Stimulated activated CD4-positive, alpha-beta T cell treated with anti-CD3 and anti-CD28 coated beads, Interleukin-12 subunit alpha, Interleukin-12 subunit beta, amount 100 ng/mL, for 48 hours (primary cell): Measurements from ENCODE around the gene SVIL.
"Not testable (repeated sequence)": the region's sequence is repeated elsewhere in the genome, so short reads cannot be mapped to it uniquely, and the experiment has no call there.

Experiments used
- DNase-seq, 3 donors: peaks; one replicate each; pipeline ENCODE4 v3.0.0-alpha.2; 2020; ENCODE audit warnings: low read depth in 2 of 3, low spot score in 1 of 3

SVIL gene

GRCh38 chr10:29649561-29650551 lies 15.1 kb upstream of the SVIL start:
- no peak for DNase-seq

GRCh38 chr10:29648983-29649268 lies 14.2 kb upstream of the SVIL start:
- no peak for DNase-seq

- no peak for DNase-seq
Observed at GRCh38 chr10:29648114-29648982, 13.6 kb upstream of the SVIL start.

- DNase-seq = no peak
Observed at GRCh38 chr10:29647478-29647877, 12.7 kb upstream of the SVIL start.

- no peak for DNase-seq
Observed at GRCh38 chr10:29646960-29647461, 12.2 kb upstream of the SVIL start.

GRCh38 chr10:29646238-29646902 lies 11.6 kb upstream of the SVIL start:
- no peak for DNase-seq

GRCh38 chr10:29643771-29644501 lies 9.2 kb upstream of the SVIL start:
- no peak for DNase-seq

GRCh38 chr10:29642990-29643389 lies 8.2 kb upstream of the SVIL start:
- DNase-seq = no peak

GRCh38 chr10:29637537-29637936 lies 2.8 kb upstream of the SVIL start:
- DNase-seq = no peak

- no peak for DNase-seq
Observed at GRCh38 chr10:29636178-29636577, 1.4 kb upstream of the SVIL start.

GRCh38 chr10:29635711-29636144 lies 957 bp upstream of the SVIL start:
- DNase-seq = no peak

- DNase-seq = no peak
Observed at GRCh38 chr10:29634105-29634504, 666 bp downstream of the SVIL start.

GRCh38 chr10:29631049-29631339 lies 3.8 kb downstream of the SVIL start:
- DNase-seq = no peak

- DNase-seq = no peak
Observed at GRCh38 chr10:29630205-29631048, 4.3 kb downstream of the SVIL start.

- no peak for DNase-seq
Observed at GRCh38 chr10:29628912-29629526, 5.8 kb downstream of the SVIL start.

GRCh38 chr10:29628311-29628710 lies 6.5 kb downstream of the SVIL start:
- DNase-seq = no peak

- DNase-seq = no peak
Observed at GRCh38 chr10:29627201-29628132, 7.3 kb downstream of the SVIL start.

- DNase-seq = not testable (repeated sequence)
Observed at GRCh38 chr10:29624357-29624756, 10.4 kb downstream of the SVIL start.
